BLaER1 (cell line): ENCODE measurements around the gene IL2RG.

Source experiments
- H3K27ac ChIP-seq: shearing (Covaris generic); formaldehyde crosslinking; 2 replicates; pipeline ENCODE4 v1.8.1; 2022
- H3K27me3 ChIP-seq: shearing (Covaris generic); formaldehyde crosslinking; 2 replicates; pipeline ENCODE4 v1.8.1; 2022
- H3K36me3 ChIP-seq: shearing (Covaris generic); formaldehyde crosslinking; 2 replicates; pipeline ENCODE4 v1.8.1; 2022
- H3K4me1 ChIP-seq: shearing (Covaris generic); formaldehyde crosslinking; 2 replicates; pipeline ENCODE4 v1.8.1; 2022
- H3K4me2 ChIP-seq: shearing (Covaris generic); formaldehyde crosslinking; 2 replicates; pipeline ENCODE4 v1.8.1; 2022
- H3K4me3 ChIP-seq: shearing (Covaris generic); formaldehyde crosslinking; 2 replicates; pipeline ENCODE4 v1.8.1; 2022
- H3K9ac ChIP-seq: shearing (Covaris generic); formaldehyde crosslinking; 2 replicates; pipeline ENCODE4 v1.8.1; 2022
- H3K9me3 ChIP-seq: shearing (Covaris generic); formaldehyde crosslinking; 2 replicates; pipeline ENCODE4 v1.8.1; 2022
- H4K20me1 ChIP-seq: shearing (Covaris generic); formaldehyde crosslinking; 2 replicates; pipeline ENCODE4 v1.8.1; 2022
- Cebpa-rat ChIP-seq: shearing (Covaris generic); IDR thresholded peaks from 2 replicates; pipeline ENCODE4 v1.8.1; 2022

IL2RG gene

GRCh38 chrX:71085900-71086299, 25.5 kb downstream of the IL2RG start:
- H3K4me2 ChIP-seq, result no peak overlapping the region
- no peaks in the 10 kb centered on the region for H3K4me1 ChIP-seq
- H4K20me1 ChIP-seq, result no peaks in the 10 kb centered on the region
- no peaks in the 10 kb centered on the region for H3K9me3 ChIP-seq
- H3K27me3 ChIP-seq, result peaks cover 39% of the 10 kb centered on the region
- no peak overlapping the region for H3K27ac ChIP-seq
- H3K36me3 ChIP-seq, result no peaks in the 10 kb centered on the region
- no peak overlapping the region for H3K4me3 ChIP-seq
- H3K9ac ChIP-seq, result no peak overlapping the region
- no peak for TF ChIP-seq Cebpa-rat

DNA sequence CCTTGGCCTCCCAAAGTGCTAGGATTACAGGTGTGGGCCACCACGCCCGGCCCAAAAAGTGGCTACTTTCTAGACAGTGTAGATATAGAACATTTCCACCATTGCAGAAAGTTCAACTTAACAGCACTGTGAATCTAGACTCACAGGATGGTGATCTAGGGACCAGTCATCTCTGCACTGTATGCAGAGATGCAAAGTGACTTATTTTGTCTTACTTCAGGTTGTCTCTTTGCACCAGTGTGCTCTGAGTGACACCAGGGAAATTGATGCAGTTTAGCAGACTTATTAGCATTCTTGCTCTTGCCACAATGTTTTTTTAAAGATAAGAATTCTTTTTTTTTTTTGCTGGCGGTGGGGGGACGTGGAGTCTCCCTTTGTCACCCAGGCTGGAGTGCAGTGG, 28.6 kb downstream of the IL2RG start:
- no peak overlapping the region for H3K4me2 ChIP-seq
- H3K4me1 ChIP-seq, result no peaks in the 10 kb centered on the region
- no peak for TF ChIP-seq Cebpa-rat
- H3K27ac ChIP-seq, result no peak overlapping the region
- H3K9ac ChIP-seq, result no peak overlapping the region
- no peaks in the 10 kb centered on the region for H4K20me1 ChIP-seq
- H3K4me3 ChIP-seq, result no peak overlapping the region
- no peaks in the 10 kb centered on the region for H3K36me3 ChIP-seq
- H3K9me3 ChIP-seq, result no peaks in the 10 kb centered on the region
- peaks cover 53% of the 10 kb centered on the region for H3K27me3 ChIP-seq

DNA sequence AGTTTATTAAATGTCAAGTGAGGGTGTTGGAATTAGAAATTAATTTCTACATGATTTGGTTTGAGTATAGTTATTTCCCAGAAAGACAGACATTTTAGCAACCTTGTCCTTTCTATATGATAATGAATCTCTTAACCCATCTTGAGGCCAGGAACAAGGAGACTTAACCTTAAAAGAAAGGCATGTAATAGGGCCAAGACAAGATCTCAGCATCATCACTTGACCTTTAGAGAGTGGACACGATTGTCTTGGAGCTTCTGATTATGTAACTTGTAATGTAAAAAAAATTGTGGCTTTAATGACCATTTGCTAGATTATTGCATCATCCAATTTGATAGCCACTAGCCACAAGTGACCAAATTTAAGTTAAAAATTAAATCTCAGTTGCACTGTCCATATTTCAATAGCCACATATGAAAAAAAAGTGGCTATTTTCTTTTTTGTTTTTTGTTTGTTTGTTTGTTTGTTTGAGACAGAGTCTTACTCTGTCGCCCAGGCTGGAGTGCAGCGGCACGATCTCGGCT, 29.2 kb downstream of the IL2RG start:
- H3K27me3 ChIP-seq, result peaks cover 54% of the 10 kb centered on the region
- no peaks in the 10 kb centered on the region for H3K4me1 ChIP-seq
- H4K20me1 ChIP-seq, result no peaks in the 10 kb centered on the region
- H3K36me3 ChIP-seq, result no peaks in the 10 kb centered on the region
- no peak overlapping the region for H3K9ac ChIP-seq
- no peaks in the 10 kb centered on the region for H3K9me3 ChIP-seq
- no peak overlapping the region for H3K4me2 ChIP-seq
- H3K27ac ChIP-seq, result no peak overlapping the region
- no peak overlapping the region for H3K4me3 ChIP-seq
- no peak for TF ChIP-seq Cebpa-rat

DNA sequence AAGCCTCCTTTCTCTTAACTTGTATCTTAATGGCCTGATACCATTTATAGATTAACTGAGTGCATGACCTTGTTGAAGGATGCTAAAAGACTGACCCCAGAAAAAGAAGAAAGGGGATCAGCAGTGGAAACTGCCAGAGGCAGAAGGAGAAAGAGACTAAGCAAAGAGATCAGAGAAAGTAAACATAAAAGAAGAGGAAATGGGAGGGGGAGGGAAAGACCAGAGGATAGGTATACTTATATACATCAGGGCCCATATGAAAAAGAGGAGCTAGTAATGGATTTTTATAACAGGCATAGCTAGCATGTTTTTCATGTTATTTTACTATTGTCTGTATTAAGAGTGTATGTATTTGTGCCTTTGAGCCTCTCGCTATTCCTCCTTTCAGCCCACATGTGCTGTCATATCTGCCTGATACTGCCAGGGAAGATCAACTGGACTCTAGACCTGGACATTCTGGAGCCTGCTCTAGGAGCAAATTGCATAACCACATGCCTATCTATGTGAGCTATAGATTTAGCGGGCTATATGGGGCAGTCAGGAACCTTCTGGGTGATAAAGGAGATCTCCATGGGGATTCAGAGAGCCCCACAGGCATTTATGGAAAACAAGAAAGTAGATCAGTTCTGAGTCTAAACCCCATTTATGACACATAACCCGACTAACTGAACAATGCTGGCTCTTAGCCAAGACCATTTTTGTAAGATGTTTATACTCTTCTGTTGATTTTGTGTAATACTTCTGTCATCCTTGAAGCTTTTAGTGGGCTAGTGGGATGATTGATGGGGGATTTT, 29.9 kb downstream of the IL2RG start:
- no peak for TF ChIP-seq Cebpa-rat
- Histone ChIP-seq H3K4me2 (no peak overlapping the region), H3K36me3 (no peaks in the 10 kb centered on the region), H3K9ac (no peak overlapping the region), H4K20me1 (no peaks in the 10 kb centered on the region), H3K27me3 (peaks cover 60% of the 10 kb centered on the region), H3K27ac (no peak overlapping the region), H3K4me1 (no peaks in the 10 kb centered on the region), H3K4me3 (no peak overlapping the region), H3K9me3 (no peaks in the 10 kb centered on the region)

DNA sequence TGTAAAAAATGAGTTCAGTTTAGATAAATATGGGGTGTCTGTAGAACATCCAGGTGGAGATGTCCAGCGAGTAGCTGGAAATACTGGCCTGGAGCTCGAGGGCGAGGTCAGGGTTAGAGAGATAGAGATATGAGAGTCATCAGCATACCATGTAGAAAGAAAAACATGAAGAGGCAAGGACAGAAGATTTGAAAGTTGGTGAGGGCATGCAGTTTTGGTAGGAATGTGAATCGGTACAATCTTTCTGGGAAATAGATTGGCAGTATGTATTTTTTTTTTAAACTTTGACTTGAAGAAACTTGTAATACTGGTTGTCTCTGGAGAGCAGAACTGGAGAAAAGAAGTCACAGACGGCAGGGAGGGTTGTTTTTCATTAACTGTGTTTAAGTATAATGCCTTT, 40.8 kb downstream of the IL2RG start:
- Histone ChIP-seq H3K36me3 (no peaks in the 10 kb centered on the region), H3K4me1 (peaks cover 4% of the 10 kb centered on the region; the same call in 1 of the 2 replicates), H3K27ac (no peak overlapping the region), H4K20me1 (no peaks in the 10 kb centered on the region), H3K4me3 (no peak overlapping the region), H3K9ac (no peak overlapping the region), H3K9me3 (no peaks in the 10 kb centered on the region), H3K4me2 (no peak overlapping the region), H3K27me3 (peaks cover 46% of the 10 kb centered on the region)
- TF ChIP-seq Cebpa-rat, result no peak

DNA sequence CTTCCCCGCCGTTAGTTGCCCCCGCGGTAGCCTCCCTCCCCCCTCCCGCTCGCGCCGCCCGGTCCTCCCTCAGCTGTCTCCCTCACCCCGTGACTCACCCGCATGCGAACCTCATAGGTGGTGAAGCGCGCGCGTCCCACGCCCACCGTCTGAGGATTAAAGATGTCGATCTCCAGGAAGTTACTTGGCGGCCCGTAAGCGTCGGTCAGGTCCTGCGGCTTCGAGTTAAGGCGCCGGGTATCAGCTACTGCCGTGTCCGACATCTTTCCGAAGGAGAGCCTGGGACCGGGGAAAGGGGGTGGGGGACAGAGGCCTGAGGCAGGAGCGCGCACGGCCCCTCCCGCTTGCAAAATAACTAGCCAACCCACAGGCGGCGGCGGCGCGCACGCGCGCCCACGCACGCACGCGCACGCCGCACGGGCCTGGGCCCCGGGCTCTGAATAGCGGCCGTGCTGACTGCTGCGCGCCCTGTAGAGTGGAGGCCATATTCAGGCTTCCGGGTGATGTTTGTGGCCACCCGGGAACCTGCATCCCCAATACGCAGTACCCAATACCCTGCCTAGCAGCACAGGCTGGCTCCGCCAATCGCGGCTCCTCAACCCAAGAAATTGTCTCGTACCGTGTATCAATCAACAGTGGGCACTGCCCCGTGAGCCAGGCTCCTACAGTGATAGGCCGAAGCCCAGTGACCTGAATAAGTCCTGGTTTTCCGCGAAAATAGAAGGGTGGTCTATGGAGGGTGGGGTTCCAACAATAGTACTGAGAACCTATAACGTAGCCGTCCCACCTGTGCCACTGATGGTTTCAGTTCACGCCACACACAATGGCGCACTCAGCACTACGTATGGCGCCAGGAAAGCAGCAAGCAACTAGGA, 43.1 kb downstream of the IL2RG start, which contains the start of gene SNX12:
Gene SNX12 (minus strand): TSS at position 291 of the 875 bp plus-strand sequence. CDS start 28 bp downstream, at position 263.
- Histone ChIP-seq H3K4me1 (peaks cover 4% of the 10 kb centered on the region; the same call in 1 of the 2 replicates), H3K36me3 (no peaks in the 10 kb centered on the region), H3K4me2 (peak within 1 kb of the TSS; percentile 64), H3K9me3 (no peaks in the 10 kb centered on the region), H4K20me1 (no peaks in the 10 kb centered on the region), H3K27ac (peak within 1 kb of the TSS; percentile 63), H3K4me3 (peak within 1 kb of the TSS; percentile 73), H3K27me3 (peaks cover 27% of the 10 kb centered on the region), H3K9ac (peak within 1 kb of the TSS; percentile 79)
- TF ChIP-seq Cebpa-rat, result no peak

DNA sequence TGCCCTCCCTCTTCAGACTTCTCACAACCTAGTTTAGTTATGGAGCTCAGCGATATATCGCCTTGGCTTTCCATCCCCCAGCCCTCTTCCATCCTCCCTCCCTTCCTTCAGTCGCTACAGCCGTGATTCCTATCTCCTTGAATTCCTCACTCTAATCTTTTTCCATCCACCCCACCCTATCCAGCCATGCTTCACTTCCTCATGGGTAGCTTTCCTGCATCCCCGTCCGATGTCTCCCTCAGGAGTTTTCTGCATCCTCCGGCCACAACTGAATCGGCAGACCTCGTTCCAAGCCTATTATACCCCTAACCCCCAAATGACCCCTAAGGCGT, 43.7 kb downstream of the IL2RG start:
- Histone ChIP-seq H3K36me3 (peaks cover 4% of the 10 kb centered on the region), H3K9me3 (no peaks in the 10 kb centered on the region), H3K27me3 (peaks cover 23% of the 10 kb centered on the region), H3K27ac (peak overlapping the region; percentile 52), H4K20me1 (no peaks in the 10 kb centered on the region), H3K4me1 (peaks cover 4% of the 10 kb centered on the region; the same call in 1 of the 2 replicates), H3K9ac (peak overlapping the region; percentile 79), H3K4me2 (peak overlapping the region; percentile 64), H3K4me3 (peak overlapping the region; percentile 73)
- TF ChIP-seq Cebpa-rat, result no peak

- Histone ChIP-seq H3K4me2 (peak overlapping the region; percentile 64), H3K27me3 (peaks cover 21% of the 10 kb centered on the region), H4K20me1 (no peaks in the 10 kb centered on the region), H3K4me3 (peak overlapping the region; percentile 73), H3K36me3 (peaks cover 10% of the 10 kb centered on the region), H3K9me3 (no peaks in the 10 kb centered on the region), H3K4me1 (peaks cover 4% of the 10 kb centered on the region; the same call in 1 of the 2 replicates), H3K27ac (peak overlapping the region; percentile 52; the same call in 1 of the 2 replicates), H3K9ac (peak overlapping the region; percentile 79)
- no peak for TF ChIP-seq Cebpa-rat
These were observed 44.3 kb downstream of the IL2RG start for GRCh38 chrX:71067089-71067488.

GRCh38 chrX:71060127-71060526, 51.2 kb downstream of the IL2RG start:
- Histone ChIP-seq H3K9ac (no peak overlapping the region), H3K9me3 (no peaks in the 10 kb centered on the region), H4K20me1 (0 out of 2 replicates have a peak, but pooled peaks cover 5% of the 10 kb centered on the region), H3K27ac (no peak overlapping the region), H3K4me3 (no peak overlapping the region), H3K4me2 (no peak overlapping the region), H3K4me1 (peaks cover 35% of the 10 kb centered on the region), H3K36me3 (peaks cover 41% of the 10 kb centered on the region), H3K27me3 (peaks cover 48% of the 10 kb centered on the region)
- TF ChIP-seq Cebpa-rat, result no peak
